K562 (cell line): ENCODE measurements around the gene BMP6. TPM values are rescaled to one million over a fixed set of nuclear protein-coding genes. Genes with fewer than 3 reads are reported as not detected.

Experiments
- FOXK1 ChIP-seq: sonication (generic); formaldehyde crosslinking; IDR thresholded peaks from 2 replicates; pipeline ENCODE4 v1.8.0; 2022; ENCODE audit warnings: missing genetic modification reagents, mild to moderate bottlenecking, borderline replicate concordance
- HMBOX1 ChIP-seq: sonication (generic); IDR thresholded peaks from 2 replicates; pipeline ENCODE4 v1.6.1; 2016
- IFI16 ChIP-seq: fragments of 250-450 bp; sonication (Bioruptor Pico); IDR thresholded peaks from 2 replicates; pipeline ENCODE4 v2.1.2; 2022; ENCODE audit warnings: mild to moderate bottlenecking, inconsistent platforms
- NFRKB ChIP-seq: fragments of 450-650 bp; IDR thresholded peaks from 2 replicates; pipeline ENCODE4 v1.6.1; 2016; ENCODE audit warnings: low read depth
- RERE ChIP-seq: sonication (generic); formaldehyde crosslinking; IDR thresholded peaks from 2 replicates; pipeline ENCODE4 v1.8.0; 2023; ENCODE audit warnings: missing genetic modification reagents, mild to moderate bottlenecking, borderline replicate concordance
- RUNX1 ChIP-seq: sonication (generic); IDR thresholded peaks from 2 replicates; pipeline ENCODE4 v1.6.1; 2016; ENCODE audit warnings: antibody characterized with exemption, low read depth
- SUPT5H ChIP-seq: fragments of 450-650 bp; IDR thresholded peaks from 2 replicates; pipeline ENCODE4 v1.6.1; 2016
- TAF15 ChIP-seq: fragments of 200-400 bp; formaldehyde crosslinking; IDR thresholded peaks from 2 replicates; pipeline ENCODE4 v1.6.1; 2017; ENCODE audit warnings: mild to moderate bottlenecking, low read depth, low read length, moderate library complexity
- TCF7 ChIP-seq: sonication (generic); IDR thresholded peaks from 2 replicates; pipeline ENCODE4 v1.6.1; 2016; ENCODE audit warnings: antibody characterized with exemption, borderline replicate concordance
- TSHZ1 ChIP-seq: fragments of 250-450 bp; sonication (Bioruptor Pico); IDR thresholded peaks from 2 replicates; pipeline ENCODE4 v1.4.0; 2020; ENCODE audit warnings: mild to moderate bottlenecking, moderate library complexity
- ZNF197 ChIP-seq: fragments of 200-800 bp; sonication (Bioruptor generic); IDR thresholded peaks from 2 replicates; pipeline ENCODE4 v1.6.1; 2016; ENCODE audit warnings: low read depth, missing genetic modification characterization, missing compliant biosample characterization
- ZNF23 ChIP-seq: fragments of 250-450 bp; sonication (Bioruptor Pico); IDR thresholded peaks from 2 replicates; pipeline ENCODE4 v1.4.0; 2020; ENCODE audit warnings: mild to moderate bottlenecking
- ZNF583 ChIP-seq: fragments of 250-450 bp; sonication (Bioruptor Pico); IDR thresholded peaks from 2 replicates; pipeline ENCODE4 v1.4.0; 2020
- ZNF696 ChIP-seq: fragments of 250-450 bp; sonication (Bioruptor Pico); conservative IDR thresholded peaks from 2 replicates; pipeline ENCODE4 v1.4.0; 2020; ENCODE audit warnings: mild to moderate bottlenecking, moderate library complexity
- ZNF717 ChIP-seq: fragments of 250-450 bp; sonication (Bioruptor Pico); IDR thresholded peaks from 2 replicates; pipeline ENCODE4 v1.5.0; 2021
- ZNF830 ChIP-seq: fragments of 250-450 bp; sonication (Bioruptor Pico); IDR thresholded peaks from 2 replicates; pipeline ENCODE4 v1.5.0; 2021; ENCODE audit warnings: mild to moderate bottlenecking
- polyA plus RNA-seq, 8 experiments: library from polyadenylated mRNA; depleted of rRNA in 4 of 8; stranded (reverse) in 5 of 8; unstranded in 3 of 8; fragments of >200 nt; fragmentation: Nextera tagmentation in 2 of 8; fragmentation: Illumina TruSeq in 1 of 8; extraction: Ambion mirVana in 2 of 8; extraction: Trizol in 1 of 8; gene quantifications; 2 replicates each; pipeline versions ENCODE4 v1.2.1 to v1.2.3, GENCODE V29; 2011 to 2014; ENCODE audit warnings: inconsistent platforms in 1 of 8, missing spikeins in 1 of 8
- total RNA-seq, 7 experiments: library from RNA; depleted of rRNA in 6 of 7; stranded (reverse); fragments of >200 nt in 6 of 7; fragmentation: Illumina TruSeq in 2 of 7; extraction: Trizol in 2 of 7; gene quantifications; 2 replicates each; pipeline versions ENCODE4 v1.2.1 to v1.2.3, GENCODE V29; 2011 to 2021; ENCODE audit warnings: low replicate concordance in 1 of 7
- TF ChIP-seq, protein P1 (sequence below): fragments of 250-450 bp; sonication (Bioruptor Pico); IDR thresholded peaks from 2 replicates; pipeline ENCODE4 v1.8.0; 2022; ENCODE audit warnings: inconsistent platforms

Gene BMP6
- total and polyA plus RNA-seq, 9 of the 15 experiments (the other 6 are each of a cell fraction or from before 2014, with no cell fraction given): 0.01 to 0.13 (median 0.06) TPM; not detected in 3

- TF ChIP-seq NFRKB: peak; percentile 88
- TF ChIP-seq ZNF23 (CRISPR knock-in tag): no peak
- 0 out of 2 replicates have a peak, but pooled peaks have one; percentile 65 for TF ChIP-seq HMBOX1
- no peak for TF ChIP-seq ZNF696 (CRISPR knock-in tag)
- TF ChIP-seq RERE (CRISPR knock-in tag): no peak
- TF ChIP-seq IFI16 (CRISPR knock-in tag): no peak
- no peak for TF ChIP-seq FOXK1 (CRISPR knock-in tag)
- no peak for TF ChIP-seq SUPT5H
- no peak; the same call in 1 of the 2 replicates for TF ChIP-seq ZNF830
- TF ChIP-seq ZNF197 (CRISPR knock-in tag): no peak
- TF ChIP-seq TCF7: no peak
- TF ChIP-seq ZNF583: no peak
- TF ChIP-seq TSHZ1 (CRISPR knock-in tag): 0 out of 2 replicates have a peak, but pooled peaks have one; percentile 48
- TF ChIP-seq RUNX1: no peak
- no peak for TF ChIP-seq TAF15
- TF ChIP-seq ZNF717 (CRISPR knock-in tag): no peak
- TF ChIP-seq, protein P1, sequence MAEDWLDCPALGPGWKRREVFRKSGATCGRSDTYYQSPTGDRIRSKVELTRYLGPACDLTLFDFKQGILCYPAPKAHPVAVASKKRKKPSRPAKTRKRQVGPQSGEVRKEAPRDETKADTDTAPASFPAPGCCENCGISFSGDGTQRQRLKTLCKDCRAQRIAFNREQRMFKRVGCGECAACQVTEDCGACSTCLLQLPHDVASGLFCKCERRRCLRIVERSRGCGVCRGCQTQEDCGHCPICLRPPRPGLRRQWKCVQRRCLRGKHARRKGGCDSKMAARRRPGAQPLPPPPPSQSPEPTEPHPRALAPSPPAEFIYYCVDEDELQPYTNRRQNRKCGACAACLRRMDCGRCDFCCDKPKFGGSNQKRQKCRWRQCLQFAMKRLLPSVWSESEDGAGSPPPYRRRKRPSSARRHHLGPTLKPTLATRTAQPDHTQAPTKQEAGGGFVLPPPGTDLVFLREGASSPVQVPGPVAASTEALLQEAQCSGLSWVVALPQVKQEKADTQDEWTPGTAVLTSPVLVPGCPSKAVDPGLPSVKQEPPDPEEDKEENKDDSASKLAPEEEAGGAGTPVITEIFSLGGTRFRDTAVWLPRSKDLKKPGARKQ (CRISPR knock-in tag): no peak
Measured at GRCh38 chr6:7697820-7698623, 27.9 kb upstream of the BMP6 start (continued).
